ENCODE results near the gene APBB1. TPM values are rescaled to one million over a fixed set of nuclear protein-coding genes. Genes with fewer than 3 reads are reported as not detected.

The APBB1 gene
- total and polyA plus RNA-seq, 4 donors: 117 to 282 (median 213) TPM

- Histone ChIP-seq H3K4me1 (ENCODE audit: control insufficient read depth, insufficient read depth, low read length) (no peaks in the 10 kb centered on the region), H3K36me3 (ENCODE audit: control insufficient read depth, insufficient read depth, low read length) (peaks cover 44% of the 10 kb centered on the region), H3K4me3 (ENCODE audit: low read depth, low read length) (no peak overlapping the region), H3K27ac (ENCODE audit: low read depth, low read length) (no peak overlapping the region), H3K27me3 (ENCODE audit: control insufficient read depth, insufficient read depth, low read length) (no peaks in the 10 kb centered on the region), H3K9me3 (ENCODE audit: control insufficient read depth, insufficient read depth, low read length) (no peaks in the 10 kb centered on the region)
- WGBS (ENCODE audit: insufficient coverage): no CpG with 5 or more reads among the region's 3 CpGs
- DNase-seq (ENCODE audit: low read depth in 4 of 6, low spot score in 6 of 6): no peak
Observed at GRCh38 chr11:6448574-6448973, 29.7 kb upstream of the APBB1 start.

- no peak overlapping the region for H3K27ac ChIP-seq (ENCODE audit: low read depth, low read length)
- peak in 3 of 6 donors; percentile 6 to 67 (median 67) for DNase-seq (ENCODE audit: low read depth in 4 of 6, low spot score in 6 of 6)
- no peak overlapping the region for H3K4me3 ChIP-seq (ENCODE audit: low read depth, low read length)
- peaks cover 5% of the 10 kb centered on the region for H3K36me3 ChIP-seq (ENCODE audit: control insufficient read depth, insufficient read depth, low read length)
- WGBS (ENCODE audit: insufficient coverage): 23% methylated on average over 5 of the region's 5 CpGs
- H3K27me3 ChIP-seq (ENCODE audit: control insufficient read depth, insufficient read depth, low read length): no peaks in the 10 kb centered on the region
- no peaks in the 10 kb centered on the region for H3K9me3 ChIP-seq (ENCODE audit: control insufficient read depth, insufficient read depth, low read length)
- no peaks in the 10 kb centered on the region for H3K4me1 ChIP-seq (ENCODE audit: control insufficient read depth, insufficient read depth, low read length)
Observed at GRCh38 chr11:6443269-6444003, 24.5 kb upstream of the APBB1 start.

GRCh38 chr11:6442441-6442840 lies 23.5 kb upstream of the APBB1 start:
- H3K4me3 ChIP-seq (ENCODE audit: low read depth, low read length): no peak overlapping the region
- no peaks in the 10 kb centered on the region for H3K4me1 ChIP-seq (ENCODE audit: control insufficient read depth, insufficient read depth, low read length)
- 90% methylated on average over 4 of the region's 4 CpGs for WGBS (ENCODE audit: insufficient coverage)
- no peaks in the 10 kb centered on the region for H3K36me3 ChIP-seq (ENCODE audit: control insufficient read depth, insufficient read depth, low read length)
- no peaks in the 10 kb centered on the region for H3K27me3 ChIP-seq (ENCODE audit: control insufficient read depth, insufficient read depth, low read length)
- H3K9me3 ChIP-seq (ENCODE audit: control insufficient read depth, insufficient read depth, low read length): no peaks in the 10 kb centered on the region
- H3K27ac ChIP-seq (ENCODE audit: low read depth, low read length): no peak overlapping the region
- DNase-seq (ENCODE audit: low read depth in 4 of 6, low spot score in 6 of 6): no peak

GRCh38 chr11:6440906-6441358 lies 22.0 kb upstream of the APBB1 start, which contains the start of gene HPX:
Gene HPX, minus strand, starts transcription at chr11:6440987. Its CDS starts 24 bp downstream, at chr11:6440963.
- Histone ChIP-seq H3K4me1 (ENCODE audit: control insufficient read depth, insufficient read depth, low read length) (no peaks in the 10 kb centered on the region), H3K9me3 (ENCODE audit: control insufficient read depth, insufficient read depth, low read length) (no peaks in the 10 kb centered on the region), H3K4me3 (ENCODE audit: low read depth, low read length) (no peak within 1 kb of the TSS), H3K27ac (ENCODE audit: low read depth, low read length) (no peak within 1 kb of the TSS), H3K27me3 (ENCODE audit: control insufficient read depth, insufficient read depth, low read length) (no peaks in the 10 kb centered on the region), H3K36me3 (ENCODE audit: control insufficient read depth, insufficient read depth, low read length) (no peaks in the 10 kb centered on the region)
- DNase-seq (ENCODE audit: low read depth in 4 of 6, low spot score in 6 of 6): no peak
- WGBS (ENCODE audit: insufficient coverage): 86% methylated on average over 2 of the region's 3 CpGs

- peak in 3 of 6 donors; percentile 6 to 74 (median 58) for DNase-seq (ENCODE audit: low read depth in 4 of 6, low spot score in 6 of 6)
Observed at GRCh38 chr11:6438979-6439571, 20.2 kb upstream of the APBB1 start.

GRCh38 chr11:6437993-6438392 lies 19.1 kb upstream of the APBB1 start:
- no peaks in the 10 kb centered on the region for H3K9me3 ChIP-seq (ENCODE audit: control insufficient read depth, insufficient read depth, low read length)

More at GRCh38 chr11:6438979-6439571, 20.2 kb upstream of the APBB1 start:
- Histone ChIP-seq H3K27me3 (ENCODE audit: control insufficient read depth, insufficient read depth, low read length) (no peaks in the 10 kb centered on the region), H3K4me1 (ENCODE audit: control insufficient read depth, insufficient read depth, low read length) (no peaks in the 10 kb centered on the region), H3K36me3 (ENCODE audit: control insufficient read depth, insufficient read depth, low read length) (no peaks in the 10 kb centered on the region), H3K9me3 (ENCODE audit: control insufficient read depth, insufficient read depth, low read length) (no peaks in the 10 kb centered on the region), H3K4me3 (ENCODE audit: low read depth, low read length) (no peak overlapping the region), H3K27ac (ENCODE audit: low read depth, low read length) (no peak overlapping the region)
- WGBS (ENCODE audit: insufficient coverage): 11% methylated on average over 1 of the region's 1 CpG

GRCh38 chr11:6437423-6437822 lies 18.5 kb upstream of the APBB1 start:
- no peaks in the 10 kb centered on the region for H3K9me3 ChIP-seq (ENCODE audit: control insufficient read depth, insufficient read depth, low read length)
- no peaks in the 10 kb centered on the region for H3K27me3 ChIP-seq (ENCODE audit: control insufficient read depth, insufficient read depth, low read length)
- no peaks in the 10 kb centered on the region for H3K4me1 ChIP-seq (ENCODE audit: control insufficient read depth, insufficient read depth, low read length)
- no peak overlapping the region for H3K27ac ChIP-seq (ENCODE audit: low read depth, low read length)
- H3K36me3 ChIP-seq (ENCODE audit: control insufficient read depth, insufficient read depth, low read length): no peaks in the 10 kb centered on the region
- WGBS (ENCODE audit: insufficient coverage): 93% methylated on average over 7 of the region's 12 CpGs
- H3K4me3 ChIP-seq (ENCODE audit: low read depth, low read length): no peak overlapping the region
- no peak for DNase-seq (ENCODE audit: low read depth in 4 of 6, low spot score in 6 of 6)

More at GRCh38 chr11:6437993-6438392, 19.1 kb upstream of the APBB1 start:
- H3K27me3 ChIP-seq (ENCODE audit: control insufficient read depth, insufficient read depth, low read length): no peaks in the 10 kb centered on the region
- DNase-seq (ENCODE audit: low read depth in 4 of 6, low spot score in 6 of 6): no peak
- no peak overlapping the region for H3K27ac ChIP-seq (ENCODE audit: low read depth, low read length)
- WGBS (ENCODE audit: insufficient coverage): 81% methylated on average over 3 of the region's 3 CpGs
- no peak overlapping the region for H3K4me3 ChIP-seq (ENCODE audit: low read depth, low read length)
- no peaks in the 10 kb centered on the region for H3K36me3 ChIP-seq (ENCODE audit: control insufficient read depth, insufficient read depth, low read length)
- H3K4me1 ChIP-seq (ENCODE audit: control insufficient read depth, insufficient read depth, low read length): no peaks in the 10 kb centered on the region

GRCh38 chr11:6433998-6434660 lies 15.2 kb upstream of the APBB1 start:
- H3K9me3 ChIP-seq (ENCODE audit: control insufficient read depth, insufficient read depth, low read length): no peaks in the 10 kb centered on the region
- WGBS (ENCODE audit: insufficient coverage): 75% methylated on average over 1 of the region's 5 CpGs
- no peaks in the 10 kb centered on the region for H3K27me3 ChIP-seq (ENCODE audit: control insufficient read depth, insufficient read depth, low read length)
- DNase-seq (ENCODE audit: low read depth in 4 of 6, low spot score in 6 of 6): no peak
- H3K4me3 ChIP-seq (ENCODE audit: low read depth, low read length): no peak overlapping the region
- no peaks in the 10 kb centered on the region for H3K36me3 ChIP-seq (ENCODE audit: control insufficient read depth, insufficient read depth, low read length)
- no peaks in the 10 kb centered on the region for H3K4me1 ChIP-seq (ENCODE audit: control insufficient read depth, insufficient read depth, low read length)
- no peak overlapping the region for H3K27ac ChIP-seq (ENCODE audit: low read depth, low read length)

GRCh38 chr11:6431861-6432260 lies 13.0 kb upstream of the APBB1 start:
- Histone ChIP-seq H3K36me3 (ENCODE audit: control insufficient read depth, insufficient read depth, low read length) (no peaks in the 10 kb centered on the region), H3K4me3 (ENCODE audit: low read depth, low read length) (no peak overlapping the region), H3K4me1 (ENCODE audit: control insufficient read depth, insufficient read depth, low read length) (no peaks in the 10 kb centered on the region), H3K27ac (ENCODE audit: low read depth, low read length) (no peak overlapping the region), H3K27me3 (ENCODE audit: control insufficient read depth, insufficient read depth, low read length) (no peaks in the 10 kb centered on the region), H3K9me3 (ENCODE audit: control insufficient read depth, insufficient read depth, low read length) (no peaks in the 10 kb centered on the region)
- DNase-seq (ENCODE audit: low read depth in 4 of 6, low spot score in 6 of 6): no peak
- 74% methylated on average over 3 of the region's 3 CpGs for WGBS (ENCODE audit: insufficient coverage)
